SK-N-MC (cell line): ENCODE measurements around the gene CPTP.

Experiments used
- EZH2 ChIP-seq: fragments of 200-600 bp; sonication (generic); IDR thresholded peaks from one replicate; pipeline ENCODE4 v1.6.1; 2017; ENCODE audit warnings: antibody characterized with exemption
- FOXP2 ChIP-seq: optimal IDR thresholded peaks from 2 replicates; pipeline ENCODE3; 2011; ENCODE audit warnings: mild to moderate bottlenecking, moderate library complexity; ENCODE audit not compliant: insufficient read depth; ENCODE audit errors: extremely low read length, control extremely low read depth

DNA sequence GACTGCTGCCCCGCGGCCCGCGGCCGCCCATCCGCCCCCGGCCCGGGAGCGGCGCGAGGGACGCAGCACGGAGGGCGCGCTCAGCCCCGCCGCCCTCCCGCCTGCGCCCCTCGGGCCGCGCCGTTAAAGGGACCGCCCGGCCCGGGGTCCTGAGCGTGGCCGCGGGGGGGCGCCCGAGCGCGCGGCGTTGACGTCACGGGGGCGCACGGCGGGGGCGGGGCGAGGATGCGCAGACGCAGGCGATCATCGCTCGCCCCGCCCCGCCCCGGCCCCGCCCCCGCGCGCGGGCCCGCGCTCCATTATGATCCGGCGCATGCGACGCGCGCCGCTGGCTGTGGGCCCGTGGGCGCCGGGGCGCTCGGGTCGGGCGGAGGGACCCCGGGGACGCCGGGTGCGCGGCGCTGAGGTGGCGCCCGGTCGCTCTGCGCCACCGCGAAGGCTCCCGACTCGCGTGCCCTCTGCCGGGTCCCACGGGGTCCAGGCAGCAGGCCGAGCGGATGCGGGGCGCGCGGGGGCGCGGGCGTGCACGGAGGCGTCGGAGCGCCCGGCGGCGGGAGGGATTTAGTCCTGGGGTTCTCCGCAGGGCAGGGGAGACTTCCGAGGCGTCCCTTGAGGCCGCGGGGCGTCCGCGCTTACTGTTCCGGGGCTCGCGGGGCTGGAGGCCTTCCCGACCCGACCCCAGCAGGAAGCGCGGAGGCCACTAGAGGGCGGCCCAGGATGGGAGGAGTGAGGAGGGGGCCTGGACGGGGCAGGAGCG is 24.8 kb downstream of the CPTP start, which contains the start of gene DVL1:
- no peak for TF ChIP-seq EZH2
- no peak for TF ChIP-seq FOXP2
